ENCODE measurements around the gene EFNA5. TPM values are rescaled to one million over a fixed set of nuclear protein-coding genes. Genes with fewer than 3 reads are reported as not detected.

Gene EFNA5
- total and polyA plus RNA-seq, 2 experiments from 2014 or later, result 7.5 to 10.1 TPM

DNA sequence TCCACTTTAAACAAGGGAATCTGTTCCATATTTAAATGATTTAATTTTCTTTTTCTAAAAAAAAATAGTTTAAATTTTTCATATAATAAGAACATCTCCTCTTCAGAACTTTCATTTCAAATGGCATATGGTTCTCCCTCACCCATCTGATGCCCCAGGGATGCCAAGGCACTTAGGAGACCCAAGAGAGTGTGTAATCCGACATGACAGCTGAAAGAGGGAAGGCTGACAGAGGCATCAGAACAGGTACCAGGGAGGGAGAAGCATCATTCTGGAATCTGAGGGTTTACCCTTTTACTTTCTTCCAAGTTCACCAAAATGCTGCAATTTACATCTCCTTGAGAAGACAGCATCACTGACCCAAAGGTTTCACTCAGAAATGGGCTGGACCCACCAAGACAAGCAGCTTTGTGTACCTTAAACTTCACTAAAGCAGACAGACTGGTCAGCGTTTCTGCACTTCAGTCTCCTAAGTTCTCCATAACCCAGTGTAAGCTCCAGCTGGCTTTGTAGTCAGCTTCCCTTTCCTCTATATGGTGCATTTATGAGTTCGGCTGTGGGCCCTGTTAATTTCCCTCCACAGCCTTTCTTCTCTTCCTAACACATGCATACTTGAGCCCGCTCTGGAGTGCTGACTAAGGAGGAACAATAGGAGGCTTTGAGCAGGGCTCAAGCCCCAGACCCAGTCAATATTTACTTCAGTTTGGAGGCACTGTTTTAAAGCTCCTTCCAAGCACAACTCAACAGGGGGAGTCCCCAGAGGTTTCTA, 17.7 kb downstream of the EFNA5 start:
- H3K9me3 Mint-ChIP-seq, result no peaks in the 10 kb centered on the region
- no peak overlapping the region for H3K4me3 Mint-ChIP-seq
- DNase-seq (ENCODE audit: low spot score) (peak; percentile 56), ATAC-seq (peak; percentile 91)
- H3K4me1 Mint-ChIP-seq, result peaks cover 48% of the 10 kb centered on the region
- H4K20me1 ChIP-seq (replicated peaks; ENCODE audit: insufficient read depth), result no peaks in the 10 kb centered on the region; the same call in 1 of the 2 replicates
- H3K27ac Mint-ChIP-seq, result no peak overlapping the region; the same call in 1 of the 2 replicates
- peak overlapping the region; percentile 22; the same call in 1 of the 2 replicates for H3K4me2 ChIP-seq
- H2AFZ ChIP-seq, result no peak overlapping the region
- no peak overlapping the region for H3K4me3 ChIP-seq
- peaks cover 25% of the 10 kb centered on the region for H3K4me1 ChIP-seq (ENCODE audit: insufficient read depth)
- H3K9me2 ChIP-seq (ENCODE audit: insufficient read depth), result no peaks in the 10 kb centered on the region
- H3K27me3 ChIP-seq (ENCODE audit: insufficient read depth), result no peaks in the 10 kb centered on the region
- H3F3A ChIP-seq (replicated peaks; ENCODE audit: low read depth), result no peaks in the 10 kb centered on the region
- TF ChIP-seq EZH2 (IDR thresholded peaks at IDR 0.05; ENCODE audit: low read depth, unreplicated experiment) (no peak), NANOG (IDR thresholded peaks at IDR 0.05; ENCODE audit: borderline replicate concordance) (no peak)
- no peak overlapping the region for H3K27ac ChIP-seq (ENCODE audit: low read depth)
- no peaks in the 10 kb centered on the region for H3K36me3 ChIP-seq (ENCODE audit: insufficient read depth)
- H3K79me2 ChIP-seq (replicated peaks; ENCODE audit: insufficient read depth), result peaks cover 24% of the 10 kb centered on the region
- peaks cover 4% of the 10 kb centered on the region for H3K27me3 Mint-ChIP-seq (ENCODE audit: insufficient read depth, low read depth, poor library complexity)
- H3K36me3 Mint-ChIP-seq (ENCODE audit: low read depth), result no peaks in the 10 kb centered on the region

DNA sequence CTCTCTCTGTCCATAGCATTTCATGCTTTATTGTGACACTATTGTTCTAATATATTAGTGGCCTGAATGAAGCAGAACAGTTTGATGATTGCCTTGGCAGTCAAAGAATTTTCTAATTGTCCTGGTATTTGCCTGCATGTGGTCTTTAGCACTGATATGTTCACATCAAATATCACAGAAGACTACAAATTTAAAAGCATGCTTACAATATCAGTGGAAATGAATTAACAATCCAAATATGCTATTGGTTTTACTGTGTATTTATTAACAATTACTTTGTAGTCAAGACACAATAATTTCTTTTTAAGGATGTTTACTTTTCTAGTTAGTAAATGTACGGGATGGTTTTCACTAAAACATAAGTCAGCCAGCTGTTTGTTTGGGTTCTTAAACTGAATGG, 18.3 kb downstream of the EFNA5 start:
- no peak overlapping the region for H3K4me2 ChIP-seq
- H3F3A ChIP-seq (replicated peaks; ENCODE audit: low read depth), result no peaks in the 10 kb centered on the region
- H3K79me2 ChIP-seq (replicated peaks; ENCODE audit: insufficient read depth), result peaks cover 24% of the 10 kb centered on the region
- no peak overlapping the region for H3K27ac ChIP-seq (ENCODE audit: low read depth)
- no peak overlapping the region for H2AFZ ChIP-seq
- Mint-ChIP-seq H3K4me3 (no peak overlapping the region), H3K9me3 (no peaks in the 10 kb centered on the region), H3K36me3 (ENCODE audit: low read depth) (no peaks in the 10 kb centered on the region), H3K27ac (no peak overlapping the region), H3K4me1 (peaks cover 48% of the 10 kb centered on the region), H3K27me3 (ENCODE audit: insufficient read depth, low read depth, poor library complexity) (peaks cover 4% of the 10 kb centered on the region)
- H3K4me1 ChIP-seq (ENCODE audit: insufficient read depth), result peaks cover 25% of the 10 kb centered on the region
- ATAC-seq, result no peak
- H3K4me3 ChIP-seq, result no peak overlapping the region
- H3K36me3 ChIP-seq (ENCODE audit: insufficient read depth), result no peaks in the 10 kb centered on the region
- H3K9me2 ChIP-seq (ENCODE audit: insufficient read depth), result no peaks in the 10 kb centered on the region
- H3K27me3 ChIP-seq (ENCODE audit: insufficient read depth), result no peaks in the 10 kb centered on the region
- no peak for DNase-seq (ENCODE audit: low spot score)
- no peaks in the 10 kb centered on the region; the same call in 1 of the 2 replicates for H4K20me1 ChIP-seq (replicated peaks; ENCODE audit: insufficient read depth)
- TF ChIP-seq POLR2AphosphoS5 (IDR thresholded peaks at IDR 0.05; ENCODE audit: low read depth), result no peak
- TF ChIP-seq, protein P1, sequence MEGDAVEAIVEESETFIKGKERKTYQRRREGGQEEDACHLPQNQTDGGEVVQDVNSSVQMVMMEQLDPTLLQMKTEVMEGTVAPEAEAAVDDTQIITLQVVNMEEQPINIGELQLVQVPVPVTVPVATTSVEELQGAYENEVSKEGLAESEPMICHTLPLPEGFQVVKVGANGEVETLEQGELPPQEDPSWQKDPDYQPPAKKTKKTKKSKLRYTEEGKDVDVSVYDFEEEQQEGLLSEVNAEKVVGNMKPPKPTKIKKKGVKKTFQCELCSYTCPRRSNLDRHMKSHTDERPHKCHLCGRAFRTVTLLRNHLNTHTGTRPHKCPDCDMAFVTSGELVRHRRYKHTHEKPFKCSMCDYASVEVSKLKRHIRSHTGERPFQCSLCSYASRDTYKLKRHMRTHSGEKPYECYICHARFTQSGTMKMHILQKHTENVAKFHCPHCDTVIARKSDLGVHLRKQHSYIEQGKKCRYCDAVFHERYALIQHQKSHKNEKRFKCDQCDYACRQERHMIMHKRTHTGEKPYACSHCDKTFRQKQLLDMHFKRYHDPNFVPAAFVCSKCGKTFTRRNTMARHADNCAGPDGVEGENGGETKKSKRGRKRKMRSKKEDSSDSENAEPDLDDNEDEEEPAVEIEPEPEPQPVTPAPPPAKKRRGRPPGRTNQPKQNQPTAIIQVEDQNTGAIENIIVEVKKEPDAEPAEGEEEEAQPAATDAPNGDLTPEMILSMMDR (conservative IDR thresholded peaks at IDR 0.05; ENCODE audit: low read depth in 2 of 2), result no peak
- TF ChIP-seq, protein P2, sequence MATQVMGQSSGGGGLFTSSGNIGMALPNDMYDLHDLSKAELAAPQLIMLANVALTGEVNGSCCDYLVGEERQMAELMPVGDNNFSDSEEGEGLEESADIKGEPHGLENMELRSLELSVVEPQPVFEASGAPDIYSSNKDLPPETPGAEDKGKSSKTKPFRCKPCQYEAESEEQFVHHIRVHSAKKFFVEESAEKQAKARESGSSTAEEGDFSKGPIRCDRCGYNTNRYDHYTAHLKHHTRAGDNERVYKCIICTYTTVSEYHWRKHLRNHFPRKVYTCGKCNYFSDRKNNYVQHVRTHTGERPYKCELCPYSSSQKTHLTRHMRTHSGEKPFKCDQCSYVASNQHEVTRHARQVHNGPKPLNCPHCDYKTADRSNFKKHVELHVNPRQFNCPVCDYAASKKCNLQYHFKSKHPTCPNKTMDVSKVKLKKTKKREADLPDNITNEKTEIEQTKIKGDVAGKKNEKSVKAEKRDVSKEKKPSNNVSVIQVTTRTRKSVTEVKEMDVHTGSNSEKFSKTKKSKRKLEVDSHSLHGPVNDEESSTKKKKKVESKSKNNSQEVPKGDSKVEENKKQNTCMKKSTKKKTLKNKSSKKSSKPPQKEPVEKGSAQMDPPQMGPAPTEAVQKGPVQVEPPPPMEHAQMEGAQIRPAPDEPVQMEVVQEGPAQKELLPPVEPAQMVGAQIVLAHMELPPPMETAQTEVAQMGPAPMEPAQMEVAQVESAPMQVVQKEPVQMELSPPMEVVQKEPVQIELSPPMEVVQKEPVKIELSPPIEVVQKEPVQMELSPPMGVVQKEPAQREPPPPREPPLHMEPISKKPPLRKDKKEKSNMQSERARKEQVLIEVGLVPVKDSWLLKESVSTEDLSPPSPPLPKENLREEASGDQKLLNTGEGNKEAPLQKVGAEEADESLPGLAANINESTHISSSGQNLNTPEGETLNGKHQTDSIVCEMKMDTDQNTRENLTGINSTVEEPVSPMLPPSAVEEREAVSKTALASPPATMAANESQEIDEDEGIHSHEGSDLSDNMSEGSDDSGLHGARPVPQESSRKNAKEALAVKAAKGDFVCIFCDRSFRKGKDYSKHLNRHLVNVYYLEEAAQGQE (IDR thresholded peaks at IDR 0.05; ENCODE audit: unreplicated experiment), result no peak
- TF ChIP-seq, protein P3, sequence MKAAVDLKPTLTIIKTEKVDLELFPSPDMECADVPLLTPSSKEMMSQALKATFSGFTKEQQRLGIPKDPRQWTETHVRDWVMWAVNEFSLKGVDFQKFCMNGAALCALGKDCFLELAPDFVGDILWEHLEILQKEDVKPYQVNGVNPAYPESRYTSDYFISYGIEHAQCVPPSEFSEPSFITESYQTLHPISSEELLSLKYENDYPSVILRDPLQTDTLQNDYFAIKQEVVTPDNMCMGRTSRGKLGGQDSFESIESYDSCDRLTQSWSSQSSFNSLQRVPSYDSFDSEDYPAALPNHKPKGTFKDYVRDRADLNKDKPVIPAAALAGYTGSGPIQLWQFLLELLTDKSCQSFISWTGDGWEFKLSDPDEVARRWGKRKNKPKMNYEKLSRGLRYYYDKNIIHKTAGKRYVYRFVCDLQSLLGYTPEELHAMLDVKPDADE (IDR thresholded peaks at IDR 0.05), result no peak
- TF ChIP-seq, protein P4, sequence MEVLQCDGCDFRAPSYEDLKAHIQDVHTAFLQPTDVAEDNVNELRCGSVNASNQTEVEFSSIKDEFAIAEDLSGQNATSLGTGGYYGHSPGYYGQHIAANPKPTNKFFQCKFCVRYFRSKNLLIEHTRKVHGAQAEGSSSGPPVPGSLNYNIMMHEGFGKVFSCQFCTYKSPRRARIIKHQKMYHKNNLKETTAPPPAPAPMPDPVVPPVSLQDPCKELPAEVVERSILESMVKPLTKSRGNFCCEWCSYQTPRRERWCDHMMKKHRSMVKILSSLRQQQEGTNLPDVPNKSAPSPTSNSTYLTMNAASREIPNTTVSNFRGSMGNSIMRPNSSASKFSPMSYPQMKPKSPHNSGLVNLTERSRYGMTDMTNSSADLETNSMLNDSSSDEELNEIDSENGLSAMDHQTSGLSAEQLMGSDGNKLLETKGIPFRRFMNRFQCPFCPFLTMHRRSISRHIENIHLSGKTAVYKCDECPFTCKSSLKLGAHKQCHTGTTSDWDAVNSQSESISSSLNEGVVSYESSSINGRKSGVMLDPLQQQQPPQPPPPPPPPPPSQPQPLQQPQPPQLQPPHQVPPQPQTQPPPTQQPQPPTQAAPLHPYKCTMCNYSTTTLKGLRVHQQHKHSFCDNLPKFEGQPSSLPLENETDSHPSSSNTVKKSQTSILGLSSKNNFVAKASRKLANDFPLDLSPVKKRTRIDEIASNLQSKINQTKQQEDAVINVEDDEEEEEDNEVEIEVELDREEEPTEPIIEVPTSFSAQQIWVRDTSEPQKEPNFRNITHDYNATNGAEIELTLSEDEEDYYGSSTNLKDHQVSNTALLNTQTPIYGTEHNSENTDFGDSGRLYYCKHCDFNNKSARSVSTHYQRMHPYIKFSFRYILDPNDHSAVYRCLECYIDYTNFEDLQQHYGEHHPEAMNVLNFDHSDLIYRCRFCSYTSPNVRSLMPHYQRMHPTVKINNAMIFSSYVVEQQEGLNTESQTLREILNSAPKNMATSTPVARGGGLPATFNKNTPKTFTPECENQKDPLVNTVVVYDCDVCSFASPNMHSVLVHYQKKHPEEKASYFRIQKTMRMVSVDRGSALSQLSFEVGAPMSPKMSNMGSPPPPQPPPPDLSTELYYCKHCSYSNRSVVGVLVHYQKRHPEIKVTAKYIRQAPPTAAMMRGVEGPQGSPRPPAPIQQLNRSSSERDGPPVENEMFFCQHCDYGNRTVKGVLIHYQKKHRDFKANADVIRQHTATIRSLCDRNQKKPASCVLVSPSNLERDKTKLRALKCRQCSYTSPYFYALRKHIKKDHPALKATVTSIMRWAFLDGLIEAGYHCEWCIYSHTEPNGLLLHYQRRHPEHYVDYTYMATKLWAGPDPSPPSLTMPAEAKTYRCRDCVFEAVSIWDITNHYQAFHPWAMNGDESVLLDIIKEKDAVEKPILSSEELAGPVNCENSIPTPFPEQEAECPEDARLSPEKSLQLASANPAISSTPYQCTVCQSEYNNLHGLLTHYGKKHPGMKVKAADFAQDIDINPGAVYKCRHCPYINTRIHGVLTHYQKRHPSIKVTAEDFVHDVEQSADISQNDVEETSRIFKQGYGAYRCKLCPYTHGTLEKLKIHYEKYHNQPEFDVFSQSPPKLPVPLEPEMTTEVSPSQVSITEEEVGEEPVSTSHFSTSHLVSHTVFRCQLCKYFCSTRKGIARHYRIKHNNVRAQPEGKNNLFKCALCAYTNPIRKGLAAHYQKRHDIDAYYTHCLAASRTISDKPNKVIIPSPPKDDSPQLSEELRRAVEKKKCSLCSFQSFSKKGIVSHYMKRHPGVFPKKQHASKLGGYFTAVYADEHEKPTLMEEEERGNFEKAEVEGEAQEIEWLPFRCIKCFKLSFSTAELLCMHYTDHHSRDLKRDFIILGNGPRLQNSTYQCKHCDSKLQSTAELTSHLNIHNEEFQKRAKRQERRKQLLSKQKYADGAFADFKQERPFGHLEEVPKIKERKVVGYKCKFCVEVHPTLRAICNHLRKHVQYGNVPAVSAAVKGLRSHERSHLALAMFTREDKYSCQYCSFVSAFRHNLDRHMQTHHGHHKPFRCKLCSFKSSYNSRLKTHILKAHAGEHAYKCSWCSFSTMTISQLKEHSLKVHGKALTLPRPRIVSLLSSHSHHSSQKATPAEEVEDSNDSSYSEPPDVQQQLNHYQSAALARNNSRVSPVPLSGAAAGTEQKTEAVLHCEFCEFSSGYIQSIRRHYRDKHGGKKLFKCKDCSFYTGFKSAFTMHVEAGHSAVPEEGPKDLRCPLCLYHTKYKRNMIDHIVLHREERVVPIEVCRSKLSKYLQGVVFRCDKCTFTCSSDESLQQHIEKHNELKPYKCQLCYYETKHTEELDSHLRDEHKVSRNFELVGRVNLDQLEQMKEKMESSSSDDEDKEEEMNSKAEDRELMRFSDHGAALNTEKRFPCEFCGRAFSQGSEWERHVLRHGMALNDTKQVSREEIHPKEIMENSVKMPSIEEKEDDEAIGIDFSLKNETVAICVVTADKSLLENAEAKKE (CRISPR knock-in tag; IDR thresholded peaks at IDR 0.05), result no peak
- TF ChIP-seq STAT1 (IDR thresholded peaks at IDR 0.05; ENCODE audit: unreplicated experiment), result no peak
